Spinal cord (tissue), 10 donors: ENCODE data around the gene ALPG. TPM values are rescaled to one million over a fixed set of nuclear protein-coding genes. Genes with fewer than 3 reads are reported as not detected.
"Not testable (repeated sequence)": the region's sequence is repeated elsewhere in the genome, so short reads cannot be mapped to it uniquely, and the experiment has no call there.

ENCODE experiments used
- DNase-seq, 6 donors: peaks; one replicate each; pipeline versions ENCODE4 v3.0.0 to v3.0.0-alpha.2; 2013 to 2015; ENCODE audit warnings: low spot score in 6 of 6, low read depth in 4 of 6
- H3K27ac ChIP-seq: one replicate; pipeline ENCODE4 v1.5.1; 2013; ENCODE audit warnings: low read depth, low read length, control low read depth
- H3K27me3 ChIP-seq: one replicate; pipeline ENCODE4 v1.6.1; 2013; ENCODE audit warnings: low read length; ENCODE audit not compliant: control insufficient read depth, insufficient read depth
- H3K36me3 ChIP-seq: one replicate; pipeline ENCODE4 v1.6.1; 2013; ENCODE audit warnings: low read length; ENCODE audit not compliant: control insufficient read depth, insufficient read depth
- H3K4me1 ChIP-seq: one replicate; pipeline ENCODE4 v1.6.1; 2013; ENCODE audit warnings: low read length; ENCODE audit not compliant: control insufficient read depth, insufficient read depth
- H3K4me3 ChIP-seq: one replicate; pipeline ENCODE4 v1.5.1; 2013; ENCODE audit warnings: low read depth, low read length, control low read depth
- H3K9me3 ChIP-seq: one replicate; pipeline ENCODE4 v1.6.1; 2013; ENCODE audit warnings: low read length; ENCODE audit not compliant: control insufficient read depth, insufficient read depth
- WGBS: methylation state at CpG from one replicate; pipeline ENCODE4 v1.1.5; 2013; ENCODE audit warnings: missing lambda C conversion rate; ENCODE audit not compliant: insufficient coverage; 5-methylcytosine and 5-hydroxymethylcytosine counted together
- polyA plus RNA-seq, 2 donors: library from polyadenylated mRNA; unstranded; fragments of 120-200 nt; gene quantifications; one replicate each; pipeline ENCODE4 v1.2.1, GENCODE V29; 2013; ENCODE audit not compliant: insufficient read length in 2 of 2
- total RNA-seq, 2 donors: library from RNA; depleted of rRNA in 1 of 2; stranded (reverse); fragments of 120-200 nt in 1 of 2; fragments of >200 nt in 1 of 2; gene quantifications; one replicate each; pipeline versions ENCODE4 v1.2.3 to v1.2.4, GENCODE V29; 2013 to 2014
- donor health status: healthy.

The ALPG gene
- total and polyA plus RNA-seq, 4 donors = 0.09 to 0.13 TPM; not detected in 2

DNA sequence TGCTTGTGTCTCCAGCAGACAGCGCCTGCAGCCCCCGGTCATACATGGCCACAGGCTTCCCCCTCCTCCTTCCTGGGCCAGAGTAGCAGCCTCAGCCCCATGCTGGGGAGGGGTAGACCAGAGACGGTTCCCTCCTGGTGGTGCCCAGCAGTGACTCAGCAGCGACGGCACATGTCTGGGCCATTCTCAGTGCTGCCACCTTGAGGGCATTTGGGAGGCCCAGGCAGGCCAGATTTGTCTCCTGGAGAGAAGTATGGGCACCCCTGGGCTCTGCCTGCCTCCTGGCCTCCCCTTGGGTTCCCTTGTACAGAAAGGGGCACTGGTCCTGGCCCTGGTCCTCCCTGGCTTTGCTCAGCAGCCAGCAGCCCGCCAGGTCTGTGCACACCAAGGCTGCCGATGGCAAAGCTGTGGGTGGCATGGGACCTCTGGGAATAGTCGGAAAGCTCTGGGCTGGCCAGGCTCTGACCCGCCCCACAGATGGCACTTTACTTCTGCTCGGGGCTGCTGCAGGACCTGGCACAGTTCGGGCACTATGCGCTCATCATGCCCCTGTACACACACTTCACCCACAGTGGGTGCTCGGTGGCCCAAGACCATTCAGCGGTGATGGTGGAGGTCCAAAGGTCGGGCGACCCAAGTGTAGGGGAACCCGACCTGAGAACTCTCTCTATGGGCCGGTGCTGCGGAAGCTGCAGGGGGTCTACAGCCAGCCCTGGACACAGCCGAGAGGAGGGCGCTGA lies 37.9 kb downstream of the ALPG start:
- 82% methylated on average over 18 of the region's 21 CpGs for WGBS
- H3K27ac ChIP-seq = no peak overlapping the region
- peaks cover 27% of the 10 kb centered on the region for H3K4me1 ChIP-seq
- peak in 1 of 6 donors; percentile 31 for DNase-seq
- H3K27me3 ChIP-seq = no peaks in the 10 kb centered on the region
- H3K36me3 ChIP-seq = no peaks in the 10 kb centered on the region
- H3K9me3 ChIP-seq = no peaks in the 10 kb centered on the region
- H3K4me3 ChIP-seq = no peak overlapping the region

DNA sequence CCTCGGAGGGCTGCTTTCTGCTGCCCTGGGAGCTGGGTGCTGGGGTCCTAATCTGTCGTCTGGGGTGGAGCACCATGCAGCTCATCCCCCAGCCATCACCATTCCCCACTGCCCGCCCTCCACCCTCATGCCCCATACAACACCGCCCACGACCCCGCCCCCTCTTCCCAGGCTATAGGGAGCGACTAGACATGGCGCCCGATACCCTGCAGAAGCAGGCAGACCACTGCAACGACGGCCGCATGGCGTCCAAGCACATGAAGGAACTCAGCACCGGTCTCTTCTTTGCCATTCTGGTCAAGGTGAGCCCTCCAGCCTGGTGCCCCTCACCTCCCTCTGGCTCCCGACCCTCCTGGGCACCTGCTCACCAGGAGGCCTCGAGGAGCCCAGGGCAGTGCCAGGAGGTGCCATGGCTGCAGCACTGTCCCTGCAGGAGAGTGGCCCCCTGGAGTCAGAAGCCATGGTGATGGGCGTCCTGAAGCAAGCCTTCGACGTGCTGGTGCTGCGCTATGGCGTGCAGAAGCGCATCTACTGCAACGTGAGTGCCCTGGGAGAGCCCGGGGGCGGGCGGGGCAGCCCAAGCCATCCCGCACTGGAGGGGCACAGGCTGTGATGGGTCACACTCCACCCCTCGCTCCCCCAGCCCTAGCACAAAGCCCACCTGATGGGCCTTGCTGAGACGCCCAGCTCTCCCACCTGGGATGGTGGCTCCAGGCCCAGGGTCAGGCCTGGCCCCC lies 38.7 kb downstream of the ALPG start:
- DNase-seq, H3K9me3 ChIP-seq, H3K27me3 ChIP-seq, H3K27ac ChIP-seq, H3K36me3 ChIP-seq, H3K4me3 ChIP-seq: not testable (repeated sequence)
- WGBS = 78% methylated on average over 13 of the region's 29 CpGs
- H3K4me1 ChIP-seq = peaks cover 27% of the 10 kb centered on the region

DNA sequence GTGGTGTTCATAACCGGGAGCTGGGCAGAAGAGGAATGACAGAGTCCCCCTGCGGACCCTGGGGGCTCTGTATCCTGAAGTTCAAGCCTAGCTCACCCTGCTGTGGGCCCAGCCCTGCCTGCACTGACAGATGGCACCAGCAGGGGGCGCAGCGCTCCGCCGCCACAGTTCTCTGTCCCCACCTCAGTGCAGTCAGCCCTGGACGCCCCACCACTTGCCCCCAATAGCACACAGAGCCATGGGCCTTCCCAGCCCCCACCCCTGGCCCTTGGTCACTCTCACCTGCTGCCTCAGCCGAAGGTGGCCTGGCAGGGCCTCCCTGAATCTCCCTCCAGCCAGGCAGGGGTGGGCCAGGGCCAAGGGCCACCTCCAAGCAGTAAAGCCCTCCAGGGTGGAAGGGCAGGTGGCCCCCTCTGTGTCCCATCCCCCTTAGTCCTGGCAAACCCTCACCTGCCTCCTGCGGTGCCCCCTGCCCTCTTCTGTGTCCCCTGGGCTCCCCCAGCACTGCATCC lies 39.7 kb downstream of the ALPG start:
- peaks cover 22% of the 10 kb centered on the region for H3K4me1 ChIP-seq
- H3K36me3 ChIP-seq, H3K4me3 ChIP-seq, H3K27me3 ChIP-seq, H3K27ac ChIP-seq, H3K9me3 ChIP-seq: not testable (repeated sequence)
- peak in 1 of 6 donors; percentile 35 for DNase-seq
- WGBS = 27% methylated on average over 7 of the region's 9 CpGs

DNA sequence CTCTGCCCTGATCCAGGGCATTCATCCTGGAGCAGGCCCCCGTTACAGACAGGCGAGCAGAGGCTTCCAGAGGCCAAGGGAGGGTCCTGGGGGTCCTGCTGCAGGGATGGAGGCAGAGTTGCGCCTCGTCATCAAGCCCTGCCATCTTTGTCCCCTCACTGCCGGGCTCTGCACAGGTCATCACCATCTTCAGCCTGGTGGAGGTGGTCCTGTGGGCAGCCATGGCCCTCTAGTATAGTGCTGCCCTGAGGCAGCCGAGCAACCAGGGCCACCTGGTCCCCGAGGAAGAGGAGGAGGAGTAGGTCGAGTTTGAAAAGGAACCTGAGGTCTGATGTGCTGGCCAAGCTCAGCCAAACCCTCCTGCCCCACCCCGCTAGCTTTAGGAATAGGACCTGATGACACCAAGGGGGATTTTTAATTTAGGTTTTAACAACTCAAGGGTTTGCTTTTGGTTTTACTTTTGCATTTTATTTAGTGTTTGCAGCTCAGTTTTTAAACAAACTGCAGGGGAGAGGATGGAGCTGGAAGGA lies 40.5 kb downstream of the ALPG start:
- H3K27me3 ChIP-seq = no peaks in the 10 kb centered on the region
- no peak for DNase-seq
- H3K27ac ChIP-seq = no peak overlapping the region
- WGBS = 79% methylated on average over 5 of the region's 9 CpGs
- H3K36me3 ChIP-seq = no peaks in the 10 kb centered on the region
- H3K9me3 ChIP-seq = no peaks in the 10 kb centered on the region
- no peak overlapping the region for H3K4me3 ChIP-seq
- H3K4me1 ChIP-seq = peaks cover 22% of the 10 kb centered on the region

DNA sequence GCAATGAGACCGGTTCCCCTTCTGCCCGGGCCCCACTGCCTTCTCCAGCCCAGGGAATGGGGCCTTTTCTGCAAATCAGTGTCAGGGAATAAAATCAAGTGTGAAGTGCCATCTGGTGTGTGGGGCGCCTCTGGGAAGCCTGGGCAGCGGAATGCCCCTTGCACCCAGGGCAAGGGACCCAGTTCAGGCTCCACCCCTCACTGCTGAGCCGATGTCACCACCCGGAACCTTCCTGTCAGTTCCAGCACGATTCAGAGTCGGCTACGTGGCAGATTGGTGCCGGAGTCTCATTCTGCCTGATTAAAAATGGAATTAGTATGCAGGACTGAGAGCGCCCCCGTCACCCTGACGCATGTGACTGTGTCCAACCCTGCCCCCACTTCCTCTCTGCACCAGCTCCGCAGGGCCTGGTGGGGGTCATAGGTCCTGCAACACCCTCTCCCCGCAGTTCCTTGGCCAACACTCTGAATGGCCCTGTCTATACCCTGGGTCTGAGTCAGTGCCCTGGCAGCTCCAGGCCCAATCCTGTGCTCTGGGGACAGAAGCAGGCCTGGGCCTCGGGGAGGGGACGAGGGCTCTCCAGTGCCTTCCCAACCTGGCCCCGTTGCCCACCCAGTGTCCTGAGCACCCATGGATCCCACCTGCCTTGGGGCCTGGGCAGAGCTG lies 41.1 kb downstream of the ALPG start:
- H3K36me3 ChIP-seq = no peaks in the 10 kb centered on the region
- no peaks in the 10 kb centered on the region for H3K9me3 ChIP-seq
- H3K27ac ChIP-seq = peak overlapping the region; percentile 40
- DNase-seq = no peak
- no peaks in the 10 kb centered on the region for H3K27me3 ChIP-seq
- peaks cover 22% of the 10 kb centered on the region for H3K4me1 ChIP-seq
- 69% methylated on average over 17 of the region's 18 CpGs for WGBS
- H3K4me3 ChIP-seq = no peak overlapping the region

DNA sequence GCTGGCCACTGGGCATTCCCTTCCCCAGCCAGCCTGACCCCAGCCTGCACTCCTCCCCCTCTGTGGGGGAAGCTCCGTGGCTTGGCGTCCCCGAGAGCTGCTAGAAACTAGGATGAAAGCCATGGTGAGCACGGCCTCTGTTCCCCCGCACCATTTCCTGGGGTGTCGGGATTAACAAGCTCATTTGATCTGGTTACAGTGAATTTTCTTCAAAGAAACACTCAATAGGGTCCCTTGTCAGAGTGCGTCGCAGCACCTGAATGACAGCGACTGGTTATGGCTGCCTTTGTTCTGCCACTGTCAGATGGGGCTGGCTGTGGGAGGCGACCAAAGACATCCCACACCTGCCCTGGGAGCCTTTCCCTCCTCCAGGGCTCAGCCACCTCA lies 41.7 kb downstream of the ALPG start:
- Histone ChIP-seq H3K27me3 (no peaks in the 10 kb centered on the region), H3K9me3 (no peaks in the 10 kb centered on the region), H3K4me1 (peaks cover 22% of the 10 kb centered on the region), H3K4me3 (no peak overlapping the region), H3K36me3 (no peaks in the 10 kb centered on the region), H3K27ac (peak overlapping the region; percentile 40)
- DNase-seq = peak in 1 of 6 donors; percentile 24
- 80% methylated on average over 3 of the region's 10 CpGs for WGBS

DNA sequence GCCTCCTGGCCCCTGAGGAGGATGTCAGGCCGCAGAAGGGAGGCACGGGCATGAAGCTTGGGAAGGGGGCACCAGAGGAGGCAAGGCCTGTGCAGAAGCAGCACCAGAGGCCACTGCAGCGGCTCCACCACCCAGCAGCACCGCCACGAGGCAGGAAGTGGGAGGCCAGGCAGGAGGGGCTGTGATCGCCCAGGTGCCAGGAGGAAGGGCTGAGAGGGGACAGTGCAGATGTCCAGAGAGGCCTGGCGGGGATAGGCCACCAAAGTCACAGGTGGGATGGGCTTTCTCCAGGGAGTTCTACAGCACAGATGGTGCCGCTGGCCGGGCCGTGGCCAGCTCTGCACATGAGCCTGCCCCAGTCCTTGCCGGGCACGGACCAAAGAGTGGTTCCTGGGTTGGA lies 43.3 kb downstream of the ALPG start:
- Histone ChIP-seq H3K4me1 (peaks cover 22% of the 10 kb centered on the region), H3K4me3 (no peak overlapping the region), H3K9me3 (no peaks in the 10 kb centered on the region), H3K27me3 (no peaks in the 10 kb centered on the region), H3K36me3 (no peaks in the 10 kb centered on the region), H3K27ac (no peak overlapping the region)
- WGBS = 86% methylated on average over 12 of the region's 12 CpGs
- no peak for DNase-seq

DNA sequence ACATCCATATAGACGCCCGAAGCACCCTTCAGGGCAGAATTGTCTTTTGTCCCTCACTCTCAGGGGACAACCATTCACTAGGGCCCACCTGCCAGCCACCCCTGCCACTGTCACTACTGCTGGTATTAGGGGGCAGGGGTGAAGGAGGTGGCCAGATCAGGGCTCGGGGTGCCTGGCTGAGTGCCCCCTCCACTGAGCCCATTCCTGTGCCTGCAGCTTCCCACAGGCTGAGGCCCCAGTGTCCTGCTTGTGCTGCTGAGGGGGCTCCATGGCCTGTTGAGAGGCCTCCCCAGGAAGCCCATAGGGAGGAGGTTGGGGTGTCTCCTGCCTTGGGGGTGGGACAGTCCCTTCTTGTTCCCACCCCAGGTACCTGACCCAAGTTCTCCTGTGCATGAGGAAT lies 45.0 kb downstream of the ALPG start:
- not testable (repeated sequence) for H3K27ac ChIP-seq, H3K9me3 ChIP-seq, DNase-seq, H3K4me3 ChIP-seq, H3K36me3 ChIP-seq, H3K27me3 ChIP-seq
- 100% methylated on average over 1 of the region's 3 CpGs for WGBS
- peaks cover 18% of the 10 kb centered on the region for H3K4me1 ChIP-seq

DNA sequence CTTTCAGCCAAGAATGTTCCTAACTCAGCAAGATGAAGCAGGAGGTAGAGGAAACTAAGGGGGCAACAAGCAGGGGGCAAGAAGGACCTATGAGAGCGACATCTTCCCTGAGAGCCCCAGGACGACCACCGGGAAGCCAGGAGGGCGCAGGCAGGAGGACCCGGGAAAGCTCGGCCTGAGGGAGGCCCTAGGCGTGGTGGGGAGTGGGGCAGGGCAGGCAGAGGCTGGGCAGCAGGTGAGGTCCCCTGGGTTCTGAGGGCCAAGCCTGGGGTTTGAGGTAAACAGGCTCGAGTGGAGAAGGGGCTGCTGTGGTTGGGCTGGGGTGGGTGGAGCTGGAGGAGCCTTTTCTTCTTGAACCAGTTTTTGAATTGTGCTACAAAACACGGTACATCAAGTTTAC lies 48.0 kb downstream of the ALPG start:
- WGBS = 87% methylated on average over 9 of the region's 9 CpGs
- Histone ChIP-seq H3K9me3 (no peaks in the 10 kb centered on the region), H3K4me3 (no peak overlapping the region)

More for the DNA sequence above, 48.0 kb downstream of the ALPG start:
- Histone ChIP-seq H3K27ac (no peak overlapping the region), H3K36me3 (peaks cover 3% of the 10 kb centered on the region), H3K4me1 (no peaks in the 10 kb centered on the region), H3K27me3 (peaks cover 9% of the 10 kb centered on the region)
- DNase-seq = no peak
